NCI-H226 (cell line): ENCODE data around the gene SLC25A17.
"Not testable (repeated sequence)": the region's sequence is repeated elsewhere in the genome, so short reads cannot be mapped to it uniquely, and the experiment has no call there.

Source experiments
- DNase-seq: peaks from one replicate; pipeline ENCODE4 v3.0.0-alpha.2; 2015

Gene SLC25A17

DNA sequence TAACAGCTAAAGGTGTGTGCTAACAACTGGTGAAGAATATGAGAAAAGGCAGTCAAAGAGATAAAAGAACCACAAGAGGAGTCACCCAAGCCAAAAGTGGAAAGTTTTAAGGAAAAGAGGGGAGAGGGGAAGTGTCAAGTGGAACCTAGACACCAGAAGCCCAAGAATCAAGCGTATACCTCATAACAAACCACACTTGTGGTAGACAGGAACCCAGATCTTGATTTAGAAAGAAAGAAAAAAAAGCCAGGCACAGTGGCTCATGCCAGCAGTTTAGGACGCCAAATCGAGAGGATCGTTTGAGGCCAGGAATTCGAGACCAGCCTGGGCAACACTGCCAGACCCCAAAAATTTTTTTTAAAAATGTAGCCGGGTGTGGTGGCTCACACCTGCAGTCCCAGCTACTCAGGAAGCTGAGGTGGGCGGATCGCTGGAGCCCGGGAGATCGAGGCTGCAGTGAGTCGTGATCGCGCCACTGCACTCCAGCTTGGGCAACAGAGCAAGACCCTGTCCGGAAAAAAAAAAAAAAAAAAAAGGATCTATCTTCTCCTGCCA lies 877 bp downstream of the SLC25A17 start:
- no peak for DNase-seq

DNA sequence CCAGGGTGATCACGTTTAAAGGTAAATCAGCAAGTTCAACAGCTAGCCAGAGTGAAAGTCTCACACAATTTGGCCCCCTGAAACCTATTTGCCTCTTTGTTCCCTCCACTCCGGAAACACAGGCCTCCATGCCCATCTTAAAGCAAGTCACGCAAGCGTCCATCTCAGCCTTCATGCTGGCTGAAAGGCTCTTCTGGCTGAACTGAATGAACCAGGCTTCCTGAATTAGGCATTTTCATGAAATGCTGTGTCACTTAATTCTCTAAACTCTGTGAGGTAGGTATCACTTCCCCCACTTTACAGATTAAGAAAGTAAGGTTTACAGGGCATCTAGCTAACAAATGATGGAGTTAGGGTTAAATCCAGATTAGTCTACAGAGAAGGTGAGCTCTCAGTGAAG lies 1.4 kb downstream of the SLC25A17 start:
- no peak for DNase-seq

DNA sequence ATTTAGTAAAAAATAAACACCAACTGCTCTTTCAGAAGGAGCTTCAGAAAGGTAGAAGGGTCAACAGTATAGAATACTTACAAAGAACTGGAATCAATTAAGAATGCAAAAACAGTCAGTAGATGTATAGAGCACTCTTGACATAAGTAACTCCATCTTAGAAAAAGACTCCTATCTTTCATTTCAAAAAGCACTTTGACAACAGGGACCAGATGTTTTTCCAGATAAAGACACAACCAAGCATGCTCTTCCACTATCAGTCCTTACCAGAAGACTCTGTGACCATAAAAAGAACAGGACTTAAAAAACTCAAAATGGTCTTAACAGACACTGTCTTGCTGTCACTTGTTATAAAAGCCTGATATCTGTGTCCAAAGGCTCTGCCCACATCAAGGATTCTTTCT lies 5.2 kb downstream of the SLC25A17 start:
- no peak for DNase-seq

DNA sequence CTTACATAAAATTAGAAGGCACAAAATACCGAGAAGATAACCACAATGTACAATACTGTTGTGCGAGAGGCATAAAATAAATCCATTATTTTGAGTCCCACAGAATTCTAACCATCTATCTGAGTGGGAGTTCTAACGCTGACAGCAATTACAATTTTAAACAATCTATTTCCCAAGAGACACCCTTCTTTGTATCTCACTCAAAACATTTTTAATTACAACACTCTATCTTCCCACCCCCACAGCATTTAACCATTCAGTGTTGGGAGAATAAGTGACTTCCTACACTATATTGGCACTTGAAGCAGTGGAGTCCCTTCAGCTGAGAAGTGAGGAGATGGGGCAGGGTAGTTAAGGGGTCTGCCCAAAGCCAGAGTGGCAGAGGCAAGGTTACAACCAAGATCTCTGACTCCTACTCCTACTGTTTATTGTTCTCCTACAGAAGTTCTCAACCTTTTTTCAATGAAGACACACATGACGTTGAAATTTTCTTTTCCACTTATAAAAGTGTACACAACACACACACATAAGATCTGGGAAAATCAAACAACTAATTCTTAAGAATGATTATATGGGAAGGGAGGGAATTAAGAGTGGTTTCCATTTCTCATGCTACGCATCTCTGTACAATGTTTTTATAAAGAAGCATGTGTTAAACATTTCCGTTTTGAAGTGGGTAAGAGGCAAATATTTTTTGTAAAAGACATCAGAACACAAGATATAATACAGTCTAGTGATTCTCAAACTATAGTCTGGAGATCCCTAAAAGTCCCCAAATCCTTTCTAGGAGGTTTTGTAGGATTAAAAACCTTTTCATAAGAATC lies 10.9 kb downstream of the SLC25A17 start:
- no peak for DNase-seq

DNA sequence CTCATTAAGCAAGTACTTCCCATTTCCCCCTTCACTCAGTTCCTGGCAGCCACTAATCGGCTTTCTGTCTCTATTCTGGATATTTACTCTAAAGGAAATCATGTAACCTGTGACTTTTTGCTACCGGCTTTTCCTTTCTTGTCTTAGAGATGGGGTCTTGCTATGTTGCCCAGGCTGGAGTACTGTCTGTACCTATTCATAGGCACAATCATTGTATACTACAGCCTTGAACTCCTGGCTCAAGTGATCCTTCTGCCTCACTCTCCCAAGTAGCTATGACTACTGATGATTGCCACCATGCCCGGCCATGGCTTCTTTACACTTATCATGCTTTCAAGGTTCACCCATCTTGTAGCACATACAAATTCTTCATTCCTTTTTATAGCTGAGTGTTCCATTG lies 12.4 kb downstream of the SLC25A17 start:
- no peak for DNase-seq

DNA sequence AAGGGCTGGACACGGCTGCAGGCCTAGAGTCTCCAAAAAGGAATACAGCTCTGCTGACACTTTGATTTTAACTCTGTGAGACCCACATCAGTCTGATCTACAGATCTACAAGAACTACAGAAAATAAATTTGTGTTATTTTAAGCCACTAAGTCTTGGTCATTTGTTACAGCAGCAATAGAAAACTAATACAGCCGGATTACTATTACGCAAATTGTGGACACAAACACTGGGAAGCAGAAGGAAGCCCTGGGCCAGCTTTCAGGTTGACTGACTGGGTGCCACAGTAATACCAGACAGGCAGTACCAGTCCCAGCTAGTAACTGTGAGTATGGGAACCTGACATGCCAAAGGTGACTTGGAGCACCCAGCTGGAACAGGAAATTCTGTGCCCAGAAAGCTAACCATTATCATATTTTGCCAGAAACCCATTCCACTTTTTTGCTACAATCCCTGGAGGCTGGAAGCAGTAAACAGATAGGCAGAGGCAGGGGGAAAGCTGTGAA lies 13.4 kb downstream of the SLC25A17 start:
- DNase-seq, result no peak

DNA sequence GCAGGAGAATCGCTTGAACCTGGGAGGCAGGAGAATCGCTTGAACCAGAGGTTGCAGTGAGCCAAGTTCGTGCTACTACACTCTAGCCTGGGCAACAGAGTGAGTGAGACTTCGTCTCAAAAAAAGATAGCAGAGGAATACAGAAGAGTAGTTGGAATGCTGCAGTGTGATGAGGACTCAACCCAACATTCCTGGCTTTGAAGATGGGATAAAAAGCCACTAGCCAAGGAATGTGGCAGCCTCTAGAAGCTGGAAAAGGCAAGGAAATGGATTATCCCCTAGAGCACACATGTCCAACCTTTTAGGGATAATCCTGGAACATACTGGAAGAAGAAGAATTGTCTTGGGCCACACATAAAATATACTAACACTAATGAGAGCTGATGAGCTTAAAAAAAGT lies 13.9 kb downstream of the SLC25A17 start:
- no peak for DNase-seq

DNA sequence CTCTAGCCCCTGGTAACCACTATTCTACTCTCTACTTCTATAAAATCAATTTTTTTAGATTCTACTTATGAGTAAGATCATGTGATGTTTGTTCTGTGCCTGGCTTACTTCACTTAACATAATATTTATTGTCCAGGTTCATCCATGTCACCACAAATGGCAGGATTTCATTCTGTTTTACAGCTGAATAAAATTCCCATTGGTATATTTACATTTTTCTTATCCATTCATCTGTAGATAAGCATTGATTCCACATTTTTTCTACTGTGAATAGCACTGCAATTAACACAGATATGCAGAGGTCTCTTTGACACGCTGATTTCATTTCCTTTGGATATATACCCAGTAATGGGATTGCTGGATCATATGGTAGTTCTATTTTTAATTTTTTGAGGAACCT lies 15.8 kb downstream of the SLC25A17 start:
- no peak for DNase-seq

DNA sequence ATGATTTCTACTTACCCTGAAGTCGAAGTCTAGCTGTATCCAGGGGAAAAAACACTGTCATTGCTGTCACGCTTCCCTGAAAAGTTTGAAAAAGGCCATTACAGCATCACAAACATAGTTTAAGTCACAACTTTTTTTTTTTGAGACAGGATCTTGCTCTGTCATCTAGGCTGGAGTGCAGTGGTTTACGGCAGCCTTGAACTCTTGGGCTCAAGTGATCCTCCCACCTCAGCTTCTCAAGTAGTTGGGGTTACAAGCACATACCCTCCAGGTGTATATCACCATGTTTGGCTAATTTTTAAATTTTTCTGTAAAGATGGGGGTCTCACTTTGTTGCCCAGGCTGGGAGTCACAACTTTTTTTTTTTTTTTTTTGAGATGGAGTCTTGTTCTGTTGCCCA lies 20.1 kb downstream of the SLC25A17 start:
- no peak for DNase-seq

DNA sequence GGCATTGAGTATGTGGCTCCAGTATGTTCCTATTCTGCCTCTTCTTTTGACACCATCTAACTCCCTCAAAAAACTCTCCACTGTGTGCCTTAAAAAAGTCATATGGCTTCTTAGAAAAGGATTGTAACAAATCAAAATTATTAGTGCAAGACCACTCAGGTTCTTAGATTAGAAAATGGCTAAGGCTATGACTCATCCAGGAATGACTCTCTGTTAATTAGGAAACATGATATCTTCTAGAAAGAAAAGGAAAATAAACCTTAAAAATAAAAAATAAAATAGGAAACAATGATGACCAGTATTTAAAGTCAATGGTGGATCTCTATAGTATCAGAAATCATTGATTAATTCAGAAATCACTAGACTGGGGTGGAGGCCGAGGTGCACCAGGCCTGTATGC lies 21.7 kb downstream of the SLC25A17 start:
- DNase-seq, result no peak

DNA sequence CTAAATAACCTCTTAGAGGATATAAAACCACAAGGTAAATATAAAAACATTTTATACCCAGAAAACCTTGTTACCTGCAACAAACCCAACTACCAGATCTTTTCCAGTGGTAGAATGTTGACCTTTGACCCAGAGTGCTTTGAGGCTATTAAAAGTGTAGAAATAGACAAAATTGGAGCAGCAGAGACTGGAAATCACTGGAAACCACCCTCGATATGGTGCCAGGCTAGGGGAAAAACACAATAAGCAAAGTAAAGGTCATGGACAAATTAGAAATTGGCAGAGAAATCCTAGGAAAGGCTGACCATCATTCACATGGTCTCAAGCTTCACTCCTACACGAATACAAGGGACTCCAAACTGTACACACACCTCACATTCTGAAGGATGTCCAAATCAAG lies 26.7 kb downstream of the SLC25A17 start:
- DNase-seq, result no peak

DNA sequence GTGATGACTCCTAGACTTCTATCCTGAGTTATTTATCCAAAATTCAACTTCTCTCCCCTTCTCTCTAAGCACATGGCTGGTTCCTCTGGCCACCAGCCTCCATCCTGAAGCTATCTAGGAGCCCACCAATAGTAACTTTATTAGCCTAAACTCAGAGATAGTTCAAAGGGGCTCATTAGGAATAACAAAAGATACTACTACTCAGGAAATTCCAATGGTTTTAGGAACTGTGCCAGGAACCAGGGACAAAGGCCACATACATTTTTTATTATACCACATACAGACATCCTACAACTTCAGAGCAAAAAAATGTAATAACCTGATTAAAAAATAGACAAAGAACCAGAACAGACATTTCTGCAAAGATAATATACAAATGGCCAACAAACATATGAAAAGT lies 27.9 kb downstream of the SLC25A17 start:
- DNase-seq, result no peak

DNA sequence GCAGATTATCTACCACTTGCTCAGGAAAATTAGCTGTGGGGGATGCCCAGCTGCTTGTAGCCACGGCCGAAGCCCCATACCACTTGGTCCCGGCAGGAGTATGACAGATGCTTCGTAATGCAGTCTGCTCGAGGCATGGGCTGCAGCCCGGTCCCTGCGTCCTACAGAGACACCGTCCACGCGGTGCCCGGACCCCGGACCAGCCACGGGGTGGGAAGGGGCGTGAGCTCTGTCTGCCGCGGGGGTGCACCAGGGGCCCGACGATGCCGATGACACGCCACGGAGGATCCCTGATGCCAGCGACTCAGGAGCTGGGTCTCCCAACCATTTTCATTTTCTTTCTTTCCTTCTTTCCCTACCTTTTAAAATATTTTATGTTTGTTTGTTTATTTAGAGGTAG lies 30.0 kb downstream of the SLC25A17 start:
- DNase-seq, result no peak

DNA sequence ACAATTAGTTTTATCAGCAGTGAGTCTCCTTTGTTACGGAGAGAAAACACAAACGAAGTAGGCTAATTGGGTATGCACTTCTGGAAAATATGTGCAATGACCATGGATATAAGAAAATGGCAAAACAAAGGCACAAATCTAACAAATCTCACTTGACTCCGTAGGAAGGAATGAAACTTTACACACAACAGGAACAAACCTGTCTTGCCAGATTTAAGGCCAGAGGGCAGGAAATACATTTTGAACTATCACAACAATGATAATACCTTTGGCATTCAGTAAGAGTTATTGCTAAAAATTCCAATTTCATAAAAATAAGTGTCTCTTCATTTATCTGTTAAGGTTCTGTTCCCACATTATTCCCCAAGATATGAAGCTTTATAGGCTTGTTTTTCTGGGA lies 36.6 kb downstream of the SLC25A17 start:
- DNase-seq, result no peak

DNA sequence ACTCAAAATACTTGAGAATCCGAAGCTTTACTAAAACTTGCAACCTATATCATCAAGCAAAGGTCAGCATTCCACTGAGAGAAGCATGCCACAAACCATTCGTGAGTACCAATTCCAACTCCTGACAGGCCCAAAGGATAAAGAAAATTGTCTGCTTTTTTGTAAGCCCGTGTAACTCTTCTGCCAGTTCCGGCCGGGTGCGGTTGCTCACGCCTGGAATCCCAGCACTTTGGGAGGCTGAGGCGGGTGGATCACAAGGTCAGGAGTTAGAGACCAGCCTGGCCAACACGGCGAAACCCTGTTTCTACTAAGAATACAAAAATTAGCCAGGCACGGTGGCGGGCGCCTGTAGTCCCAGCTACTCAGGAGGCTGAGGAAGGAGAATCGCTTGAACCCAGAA lies 37.4 kb downstream of the SLC25A17 start:
- not testable (repeated sequence) for DNase-seq

DNA sequence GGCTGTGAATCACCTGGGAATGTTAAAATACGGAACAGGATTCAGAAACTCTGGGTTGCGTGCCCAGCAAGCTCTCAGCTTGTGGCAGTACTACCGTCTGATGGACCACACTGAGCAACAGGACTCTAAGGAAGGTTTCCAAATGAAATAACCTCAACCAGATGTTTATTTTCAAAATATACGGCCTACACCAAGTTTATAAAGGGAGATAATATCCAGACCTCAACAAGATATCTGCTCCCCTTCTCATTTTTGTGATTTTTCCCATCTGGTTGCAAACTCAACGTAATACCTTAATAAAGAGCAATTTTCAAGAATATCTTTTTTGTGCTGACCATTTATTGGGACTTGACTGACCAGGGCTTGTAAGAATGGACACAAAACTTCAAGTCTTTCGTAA lies 49.4 kb downstream of the SLC25A17 start:
- no peak for DNase-seq

DNA sequence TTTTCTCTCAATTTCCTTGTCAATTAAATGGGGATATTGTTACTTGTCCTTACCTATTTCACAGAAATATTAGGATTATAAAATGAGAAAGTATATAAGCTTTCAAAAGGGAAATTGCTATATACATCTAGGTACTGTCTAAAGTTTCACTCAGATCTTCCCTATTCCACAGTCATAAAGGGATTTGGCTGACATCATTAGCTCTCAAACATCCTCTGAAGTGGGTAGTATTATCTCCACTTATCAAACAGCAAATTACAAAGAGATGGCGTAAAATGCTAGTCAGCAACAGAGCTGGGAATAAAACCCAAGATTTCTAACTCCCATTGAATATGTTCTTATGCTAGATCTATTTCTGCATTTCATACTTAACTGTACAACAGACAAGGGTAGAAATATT lies 50.9 kb downstream of the SLC25A17 start:
- DNase-seq, result no peak

DNA sequence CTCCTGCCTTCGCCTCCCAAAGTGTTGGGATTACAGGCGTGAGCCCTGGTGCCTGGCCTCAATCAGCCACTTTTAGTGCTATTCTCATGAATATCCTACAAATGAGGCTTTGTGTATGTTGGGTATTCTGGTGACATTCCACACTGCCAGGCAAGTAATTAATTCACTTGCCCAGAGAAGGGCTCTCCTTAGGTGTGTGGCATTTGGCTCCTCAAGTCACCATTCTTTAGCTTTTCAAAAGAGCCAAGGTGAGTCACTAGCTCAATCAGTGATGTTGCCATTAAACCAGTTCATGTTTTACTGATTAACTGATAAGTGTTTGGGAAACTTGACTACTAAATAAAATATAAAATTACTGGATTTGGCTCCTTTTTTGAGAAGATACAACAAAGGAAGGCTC lies 52.2 kb downstream of the SLC25A17 start:
- DNase-seq, result no peak

DNA sequence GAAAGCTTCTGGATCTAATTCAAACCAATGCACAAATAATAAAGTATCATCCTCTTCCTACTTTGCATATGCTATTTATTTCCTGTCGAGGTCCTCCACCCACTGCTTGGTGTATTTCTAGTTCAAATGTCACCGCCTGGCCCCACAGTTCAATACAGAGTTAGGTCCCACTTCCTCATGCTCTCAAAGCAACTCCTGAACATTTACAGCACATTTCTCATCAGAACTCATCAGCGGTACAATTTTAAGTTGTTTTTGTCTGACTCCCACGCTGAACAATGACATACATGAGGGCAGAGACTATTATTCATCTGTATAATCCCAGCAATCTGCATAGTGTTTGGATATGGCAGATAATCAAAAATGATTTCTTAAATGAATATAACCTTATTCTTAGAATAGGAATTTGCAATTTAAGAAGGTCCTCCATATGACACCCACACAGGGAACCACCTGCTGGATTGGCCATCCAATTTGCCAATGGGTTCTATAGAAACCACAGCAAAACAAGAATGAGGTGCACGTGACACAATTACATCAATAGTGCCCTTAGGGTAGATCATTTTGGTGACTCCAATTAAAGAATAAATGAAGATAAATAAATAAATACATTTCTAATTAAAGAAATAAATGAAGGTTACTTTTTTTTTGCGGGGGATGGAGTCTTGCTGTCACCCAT lies 54.2 kb downstream of the SLC25A17 start:
- no peak for DNase-seq

DNA sequence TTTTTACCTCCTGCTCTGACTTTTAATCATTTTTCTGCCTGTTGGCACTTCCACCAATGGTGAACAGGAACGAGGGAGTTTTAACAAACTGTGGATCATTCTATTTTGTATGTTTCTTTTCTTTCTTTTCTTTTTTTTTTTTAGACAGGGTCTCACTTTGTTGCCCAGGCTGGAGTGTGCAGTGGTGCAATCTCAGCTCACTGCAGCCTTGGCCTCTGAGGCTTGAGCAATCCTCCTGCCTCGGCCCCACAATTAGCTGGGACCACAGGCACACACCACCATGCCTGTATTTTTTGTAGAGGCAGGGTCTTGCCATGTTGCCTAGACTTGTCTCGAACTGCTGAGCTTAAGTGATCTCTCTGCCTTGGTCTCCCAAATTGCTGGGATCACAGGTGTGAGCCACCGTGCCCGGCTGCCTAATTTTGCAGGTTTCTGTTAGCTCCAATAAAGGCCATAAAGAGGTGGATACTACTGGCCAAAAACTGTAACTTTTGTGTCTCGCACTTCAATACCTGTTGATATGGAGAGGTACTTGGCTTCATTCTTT lies 59.8 kb downstream of the SLC25A17 start:
- no peak for DNase-seq

DNA sequence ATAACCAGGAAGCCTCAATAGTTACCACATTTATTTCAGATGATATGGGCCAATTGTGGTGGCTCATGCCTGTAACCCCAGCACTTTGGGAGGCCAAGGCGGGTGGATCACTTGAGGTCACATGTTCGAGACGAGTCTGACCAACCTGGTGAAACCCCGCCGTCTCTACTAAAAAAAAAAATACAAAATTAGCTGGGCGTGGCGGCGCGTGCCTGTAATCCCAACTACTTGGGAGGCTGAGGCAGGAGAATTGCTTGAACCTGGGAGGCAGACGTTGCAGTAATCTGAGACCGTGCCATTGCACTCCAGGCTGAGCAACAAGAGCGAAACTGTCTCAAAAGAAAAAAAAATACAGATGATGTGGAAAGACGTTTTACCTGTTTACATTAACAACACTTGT lies 60.3 kb downstream of the SLC25A17 start:
- DNase-seq, result not testable (repeated sequence)

DNA sequence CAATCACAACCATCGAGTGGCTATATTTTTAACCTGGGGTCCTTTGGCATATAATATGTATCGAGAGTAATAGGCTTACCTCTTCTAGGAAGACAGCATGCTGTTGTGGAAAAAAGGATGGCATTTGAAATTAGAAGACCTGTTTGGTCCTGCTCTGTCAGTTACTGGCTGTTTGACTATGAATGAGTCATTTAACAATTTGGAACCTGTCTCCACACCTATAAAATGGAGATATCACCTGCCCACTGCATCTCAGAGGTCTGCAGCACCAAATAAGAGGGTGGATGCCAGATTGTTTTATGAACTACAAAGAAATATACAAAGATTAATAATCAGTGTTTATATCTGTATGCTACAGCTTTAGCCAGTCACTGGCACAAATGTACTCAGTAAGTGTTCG lies 60.8 kb downstream of the SLC25A17 start:
- DNase-seq, result no peak

DNA sequence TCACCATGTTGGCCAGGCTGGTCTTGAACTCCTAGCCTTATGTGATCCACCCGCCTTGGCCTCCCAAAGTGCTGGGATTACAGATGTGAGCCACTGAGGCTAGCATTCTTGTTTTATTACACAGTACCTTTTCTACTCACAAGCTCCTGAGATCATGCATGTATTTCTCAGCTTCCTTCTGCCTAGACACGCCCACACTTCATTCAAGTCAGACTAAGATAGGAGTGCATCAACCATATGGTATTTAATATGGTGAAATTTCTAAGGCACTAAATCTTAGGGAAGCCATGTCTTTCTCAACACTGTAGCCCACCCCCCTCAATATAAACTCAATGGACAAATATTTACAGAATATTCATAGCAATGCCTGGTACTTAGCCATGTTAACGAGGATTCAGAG lies 62.1 kb downstream of the SLC25A17 start:
- peak; percentile 56 for DNase-seq

DNA sequence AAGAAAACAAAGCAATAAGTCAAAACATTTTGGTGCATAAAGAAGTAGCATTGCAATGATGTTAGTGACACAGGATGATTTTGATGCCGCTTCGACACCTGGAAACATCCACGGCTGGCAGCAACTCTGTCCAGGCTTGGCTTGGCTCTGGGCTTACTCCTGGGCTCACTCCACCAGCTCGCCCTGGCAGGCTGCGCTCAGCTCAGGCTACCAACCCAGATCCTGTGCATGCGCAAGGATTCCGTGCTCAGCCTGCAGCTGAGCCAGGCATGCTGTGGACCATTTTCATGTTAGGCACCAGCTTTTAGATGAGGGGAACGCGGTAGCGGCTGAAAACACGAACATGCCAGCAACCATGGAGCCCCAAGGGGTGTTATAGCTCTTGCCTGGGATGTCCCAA lies 66.0 kb downstream of the SLC25A17 start:
- DNase-seq, result no peak
